Medulla oblongata (tissue), 1 donor: Measurements from ENCODE around the gene LCMT1.

Experiments used
- DNase-seq: peaks from one replicate; pipeline ENCODE4 v3.0.0-alpha.2; 2015; ENCODE audit errors: extremely low spot score

LCMT1 gene

GRCh38 chr16:25194273-25194878 is 82.8 kb downstream of the LCMT1 start:
- no peak for DNase-seq

GRCh38 chr16:25198021-25198420 is 86.5 kb downstream of the LCMT1 start:
- DNase-seq = no peak

- DNase-seq = no peak
Observed at GRCh38 chr16:25199457-25199856, 87.9 kb downstream of the LCMT1 start.

- no peak for DNase-seq
Observed at GRCh38 chr16:25210758-25211157, 99.2 kb downstream of the LCMT1 start.

- DNase-seq = no peak
Observed at GRCh38 chr16:25212636-25213035, 101.1 kb downstream of the LCMT1 start.

- no peak for DNase-seq
Observed at GRCh38 chr16:25213709-25214397, 102.3 kb downstream of the LCMT1 start.

- DNase-seq = no peak
Observed at GRCh38 chr16:25217112-25217511, 105.6 kb downstream of the LCMT1 start.

- DNase-seq = no peak
Observed at GRCh38 chr16:25217921-25218320, 106.4 kb downstream of the LCMT1 start.

GRCh38 chr16:25219070-25219737 is 107.7 kb downstream of the LCMT1 start:
- DNase-seq = no peak

GRCh38 chr16:25222959-25223358 is 111.4 kb downstream of the LCMT1 start:
- DNase-seq = no peak

- DNase-seq = no peak
Observed at GRCh38 chr16:25223964-25224363, 112.4 kb downstream of the LCMT1 start.

GRCh38 chr16:25224731-25225319 is 113.3 kb downstream of the LCMT1 start:
- no peak for DNase-seq
